ENCODE measurements around the gene GALR2. TPM values are rescaled to one million over a fixed set of nuclear protein-coding genes. Genes with fewer than 3 reads are reported as not detected.
"Not testable (repeated sequence)": the region's sequence is repeated elsewhere in the genome, so short reads cannot be mapped to it uniquely, and the experiment has no call there.

Gene GALR2
- total RNA-seq, 8 experiments from 2014 or later = 0.11 to 0.81 (median 0.46) TPM; not detected in 2

GRCh38 chr17:76040376-76040775 is 34.2 kb upstream of the GALR2 start:
- H3K4me3 ChIP-seq = no peak overlapping the region
- in situ Hi-C loops (cut with MboI; ENCODE audit: low pct_unique_long_range_greater_than_20kb in 2 of 9, low sequenced_read_pairs in 9 of 9, unreplicated experiment in 9 of 9) = no loop called here
- ATAC-seq (replicated peaks in 6 of 8) = no peak
- H3K27ac ChIP-seq = no peak overlapping the region
- H3K4me1 ChIP-seq (replicated peaks in 1 of 2) = peaks cover 7 to 13% of the 10 kb centered on the region in 2 donors
- 47 to 94% (median 67%) methylated on average over 1 to 5 of the region's 6 CpGs; no CpG with 5 or more reads in 2 of the 10 experiments for WGBS, 10 experiments

GRCh38 chr17:76042868-76043267 is 31.7 kb upstream of the GALR2 start:
- in situ Hi-C loops (cut with MboI; ENCODE audit: low pct_unique_long_range_greater_than_20kb in 2 of 9, low sequenced_read_pairs in 9 of 9, unreplicated experiment in 9 of 9) = not testable (repeated sequence)
- WGBS, 10 experiments = 92 to 100% (median 100%) methylated on average over 1 to 3 of the region's 3 CpGs; no CpG with 5 or more reads in 3 of the 10 experiments

GRCh38 chr17:76044475-76045007 is 30.0 kb upstream of the GALR2 start:
- in situ Hi-C loops (cut with MboI; ENCODE audit: low pct_unique_long_range_greater_than_20kb in 2 of 9, low sequenced_read_pairs in 9 of 9, unreplicated experiment in 9 of 9); ATAC-seq (replicated peaks in 6 of 8); H3K4me3 ChIP-seq; H3K27ac ChIP-seq: not testable (repeated sequence)
- H3K4me1 ChIP-seq (replicated peaks in 1 of 2) = peaks cover 4 to 12% of the 10 kb centered on the region in 2 donors
- WGBS, 10 experiments = 67 to 100% (median 95%) methylated on average over 2 to 6 of the region's 11 CpGs; no CpG with 5 or more reads in 3 of the 10 experiments

More at GRCh38 chr17:76042868-76043267, 31.7 kb upstream of the GALR2 start:
- H3K4me3 ChIP-seq; ATAC-seq (replicated peaks in 6 of 8); H3K27ac ChIP-seq; H3K4me1 ChIP-seq (replicated peaks in 1 of 2): not testable (repeated sequence)

- Histone ChIP-seq H3K4me3 (no peak overlapping the region), H3K4me1 (replicated peaks in 1 of 2) (peaks cover 0 to 17% of the 10 kb centered on the region in 2 donors), H3K27ac (no peak overlapping the region)
- no peak for ATAC-seq (replicated peaks in 6 of 8)
- in situ Hi-C loops (cut with MboI; ENCODE audit: low pct_unique_long_range_greater_than_20kb in 2 of 9, low sequenced_read_pairs in 9 of 9, unreplicated experiment in 9 of 9) = no loop called here
- WGBS, 10 experiments = 40 to 100% (median 85%) methylated on average over 1 to 2 of the region's 8 CpGs; no CpG with 5 or more reads in 2 of the 10 experiments
Observed at GRCh38 chr17:76046064-76046463, 28.5 kb upstream of the GALR2 start.

- H3K4me1 ChIP-seq (replicated peaks in 1 of 2) = peaks cover 0 to 20% of the 10 kb centered on the region in 2 donors
- peak in 1 of 8 experiments; percentile 32 for ATAC-seq (replicated peaks in 6 of 8)
- in situ Hi-C loops (cut with MboI; ENCODE audit: low pct_unique_long_range_greater_than_20kb in 2 of 9, low sequenced_read_pairs in 9 of 9, unreplicated experiment in 9 of 9) = no loop called here
- no peak overlapping the region for H3K4me3 ChIP-seq
- WGBS, 10 experiments = 63 to 100% (median 93%) methylated on average over 1 to 6 of the region's 9 CpGs; no CpG with 5 or more reads in 1 of the 10 experiments
- peak overlapping the region in 1 of 2 donors; percentile 3 for H3K27ac ChIP-seq
Observed at GRCh38 chr17:76048025-76048605, 26.5 kb upstream of the GALR2 start.

GRCh38 chr17:76048711-76049110 is 25.9 kb upstream of the GALR2 start:
- WGBS, 10 experiments = 41 to 92% (median 75%) methylated on average over 2 to 7 of the region's 9 CpGs; no CpG with 5 or more reads in 1 of the 10 experiments
- ATAC-seq (replicated peaks in 6 of 8) = peak in 1 of 8 experiments; percentile 12
- Histone ChIP-seq H3K4me1 (replicated peaks in 1 of 2) (peaks cover 0 to 20% of the 10 kb centered on the region in 2 donors), H3K27ac (peak overlapping the region in 1 of 2 donors; percentile 3), H3K4me3 (no peak overlapping the region)
- in situ Hi-C loops (cut with MboI; ENCODE audit: low pct_unique_long_range_greater_than_20kb in 2 of 9, low sequenced_read_pairs in 9 of 9, unreplicated experiment in 9 of 9) = no loop called here

GRCh38 chr17:76049239-76049638 is 25.3 kb upstream of the GALR2 start:
- 50 to 100% (median 84%) methylated on average over 1 to 3 of the region's 3 CpGs; no CpG with 5 or more reads in 4 of the 10 experiments for WGBS, 10 experiments
- H3K4me3 ChIP-seq = no peak overlapping the region
- ATAC-seq (replicated peaks in 6 of 8) = peak in 1 of 8 experiments; percentile 26
- peaks cover 0 to 20% of the 10 kb centered on the region in 2 donors for H3K4me1 ChIP-seq (replicated peaks in 1 of 2)
- peak overlapping the region in 1 of 2 donors; percentile 65 for H3K27ac ChIP-seq
- in situ Hi-C loops (cut with MboI; ENCODE audit: low pct_unique_long_range_greater_than_20kb in 2 of 9, low sequenced_read_pairs in 9 of 9, unreplicated experiment in 9 of 9) = no loop called here

GRCh38 chr17:76049836-76050537 is 24.6 kb upstream of the GALR2 start:
- Histone ChIP-seq H3K4me1 (replicated peaks in 1 of 2) (peaks cover 0 to 20% of the 10 kb centered on the region in 2 donors), H3K27ac (peak overlapping the region in 1 of 2 donors; percentile 65), H3K4me3 (no peak overlapping the region)
- WGBS, 10 experiments = 25 to 98% (median 92%) methylated on average over 3 to 12 of the region's 15 CpGs
- in situ Hi-C loops (cut with MboI; ENCODE audit: low pct_unique_long_range_greater_than_20kb in 2 of 9, low sequenced_read_pairs in 9 of 9, unreplicated experiment in 9 of 9) = no loop called here
- ATAC-seq (replicated peaks in 6 of 8) = peak in 2 of 8 experiments; percentile 60 to 69

GRCh38 chr17:76050538-76051467 is 23.8 kb upstream of the GALR2 start:
- H3K4me3 ChIP-seq = no peak overlapping the region
- H3K4me1 ChIP-seq (replicated peaks in 1 of 2) = peaks cover 0 to 20% of the 10 kb centered on the region in 2 donors
- 69 to 100% (median 94%) methylated on average over 1 to 11 of the region's 11 CpGs; no CpG with 5 or more reads in 1 of the 10 experiments for WGBS, 10 experiments
- ATAC-seq (replicated peaks in 6 of 8) = peak in 1 of 8 experiments; percentile 41
- in situ Hi-C loops (cut with MboI; ENCODE audit: low pct_unique_long_range_greater_than_20kb in 2 of 9, low sequenced_read_pairs in 9 of 9, unreplicated experiment in 9 of 9) = no loop called here
- peak overlapping the region in 1 of 2 donors; percentile 30 for H3K27ac ChIP-seq

- Histone ChIP-seq H3K4me1 (replicated peaks in 1 of 2) (peaks cover 0 to 20% of the 10 kb centered on the region in 2 donors), H3K4me3 (no peak overlapping the region), H3K27ac (no peak overlapping the region)
- ATAC-seq (replicated peaks in 6 of 8) = no peak
- in situ Hi-C loops (cut with MboI; ENCODE audit: low pct_unique_long_range_greater_than_20kb in 2 of 9, low sequenced_read_pairs in 9 of 9, unreplicated experiment in 9 of 9) = no loop called here
- WGBS, 10 experiments = 60 to 100% (median 83%) methylated on average over 1 to 6 of the region's 6 CpGs
Observed at GRCh38 chr17:76051561-76051960, 23.0 kb upstream of the GALR2 start.

- H3K4me1 ChIP-seq (replicated peaks in 1 of 2) = peaks cover 0 to 20% of the 10 kb centered on the region in 2 donors
- H3K27ac ChIP-seq = no peak overlapping the region
- ATAC-seq (replicated peaks in 6 of 8) = peak in 3 of 8 experiments; percentile 33 to 71 (median 51)
- 67 to 100% (median 92%) methylated on average over 2 to 17 of the region's 17 CpGs; no CpG with 5 or more reads in 1 of the 10 experiments for WGBS, 10 experiments
- no peak overlapping the region for H3K4me3 ChIP-seq
- in situ Hi-C loops (cut with MboI; ENCODE audit: low pct_unique_long_range_greater_than_20kb in 2 of 9, low sequenced_read_pairs in 9 of 9, unreplicated experiment in 9 of 9) = no loop called here
Observed at GRCh38 chr17:76053246-76054111, 21.1 kb upstream of the GALR2 start.

All from motor neuron (in vitro differentiated cells).